GM23338 (cell line): ENCODE measurements around the gene PAPPA. TPM values are rescaled to one million over a fixed set of nuclear protein-coding genes. Genes with fewer than 3 reads are reported as not detected.

ENCODE experiments used
- ATAC-seq: fragments of 200-7000 bp; cut with Tn5 transposase; 3 replicates; pipeline ENCODE4 v1.9.1; 2020
- DNase-seq: peaks from one replicate; pipeline ENCODE4 v3.0.0-alpha.2; 2015; ENCODE audit warnings: low spot score
- H2AFZ ChIP-seq: fragments of 200-600 bp; sonication (generic); 2 replicates; pipeline ENCODE4 v1.8.0; 2016; ENCODE audit warnings: antibody characterized with exemption, mild to moderate bottlenecking, moderate library complexity
- H3F3A ChIP-seq: fragments of 200-600 bp; sonication (generic); replicated peaks from 2 replicates; pipeline ENCODE4 v1.8.0; 2017; ENCODE audit warnings: antibody characterized with exemption, mixed run types, low read depth
- H3K27ac ChIP-seq: fragments of 200-600 bp; sonication (generic); 2 replicates; pipeline ENCODE4 v1.6.1; 2016; ENCODE audit warnings: low read depth
- H3K27me3 ChIP-seq: fragments of 200-600 bp; sonication (generic); 2 replicates; pipeline ENCODE4 v1.8.0; 2016; ENCODE audit warnings: mild to moderate bottlenecking, mixed run types, moderate library complexity; ENCODE audit not compliant: insufficient read depth
- H3K36me3 ChIP-seq: fragments of 200-600 bp; sonication (generic); 2 replicates; pipeline ENCODE4 v1.8.0; 2016; ENCODE audit warnings: mild to moderate bottlenecking; ENCODE audit not compliant: insufficient read depth
- H3K4me1 ChIP-seq: fragments of 200-600 bp; sonication (generic); 2 replicates; pipeline ENCODE4 v1.8.0; 2016; ENCODE audit warnings: mild to moderate bottlenecking, moderate library complexity; ENCODE audit not compliant: insufficient read depth
- H3K4me2 ChIP-seq: fragments of 200-600 bp; sonication (generic); 2 replicates; pipeline ENCODE4 v1.7.1; 2017; ENCODE audit warnings: mixed run types
- H3K4me3 ChIP-seq: fragments of 200-600 bp; sonication (generic); 2 replicates; pipeline ENCODE4 v1.6.1; 2016; ENCODE audit warnings: mixed run types
- H3K79me2 ChIP-seq: fragments of 200-600 bp; sonication (generic); replicated peaks from 2 replicates; pipeline ENCODE4 v1.8.0; 2017; ENCODE audit warnings: mild to moderate bottlenecking; ENCODE audit not compliant: insufficient read depth
- H3K9me2 ChIP-seq: fragments of 200-600 bp; sonication (generic); 2 replicates; pipeline ENCODE4 v1.8.0; 2017; ENCODE audit not compliant: insufficient read depth
- H4K20me1 ChIP-seq: fragments of 200-600 bp; sonication (generic); replicated peaks from 2 replicates; pipeline ENCODE4 v1.8.0; 2017; ENCODE audit warnings: mild to moderate bottlenecking; ENCODE audit not compliant: insufficient read depth
- H3K27ac Mint-ChIP-seq: 2 replicates; pipeline ENCODE4 v1.8.0; 2020; ENCODE audit warnings: inconsistent platforms, mild to moderate bottlenecking, moderate library complexity, mixed read lengths
- H3K27me3 Mint-ChIP-seq: 3 replicates; pipeline ENCODE4 v1.8.0; 2022; ENCODE audit warnings: low read depth, mild to moderate bottlenecking, moderate library complexity, mixed read lengths, inconsistent platforms; ENCODE audit not compliant: insufficient read depth, poor library complexity
- H3K36me3 Mint-ChIP-seq: 3 replicates; pipeline ENCODE4 v1.8.0; 2021; ENCODE audit warnings: low read depth, mild to moderate bottlenecking, inconsistent platforms, moderate library complexity, mixed read lengths
- H3K4me1 Mint-ChIP-seq: 3 replicates; pipeline ENCODE4 v1.8.0; 2020; ENCODE audit warnings: mild to moderate bottlenecking, inconsistent platforms, mixed read lengths
- H3K4me3 Mint-ChIP-seq: 3 replicates; pipeline ENCODE4 v1.8.0; 2021; ENCODE audit warnings: moderate library complexity, mild to moderate bottlenecking, inconsistent platforms, mixed read lengths
- H3K9me3 Mint-ChIP-seq: 3 replicates; pipeline ENCODE4 v1.8.0; 2020; ENCODE audit warnings: moderate library complexity, mild to moderate bottlenecking, inconsistent platforms, mixed read lengths
- CREB1 ChIP-seq: fragments of 250-450 bp; sonication (Bioruptor Pico); IDR thresholded peaks from 2 replicates; pipeline ENCODE4 v1.5.0; 2020; ENCODE audit warnings: low read depth, mild to moderate bottlenecking, moderate library complexity
- CTCF ChIP-seq, 2 experiments: fragments of 200-600 bp in 1 of 2; sonication (generic) in 1 of 2; conservative IDR thresholded peaks; 2 replicates each; pipeline versions ENCODE4 v1.5.1 to v1.6.1; 2016 to 2017; ENCODE audit warnings: antibody characterized with exemption in 2 of 2, low read depth in 2 of 2, mild to moderate bottlenecking in 2 of 2, moderate library complexity in 1 of 2
- ETS1 ChIP-seq: IDR thresholded peaks from 2 replicates; pipeline ENCODE4 v1.6.1; 2016; ENCODE audit warnings: antibody characterized with exemption
- EZH2 ChIP-seq: fragments of 200-600 bp; sonication (generic); IDR thresholded peaks from one replicate; pipeline ENCODE4 v1.8.0; 2017; ENCODE audit warnings: antibody characterized with exemption, mild to moderate bottlenecking, low read depth; ENCODE audit not compliant: unreplicated experiment
- EZH2phosphoT487 ChIP-seq: fragments of 200-600 bp; sonication (generic); IDR thresholded peaks from one replicate; pipeline ENCODE4 v1.8.1; 2018; ENCODE audit warnings: antibody characterized with exemption; ENCODE audit not compliant: unreplicated experiment
- NANOG ChIP-seq: IDR thresholded peaks from 2 replicates; pipeline ENCODE4 v1.6.1; 2016; ENCODE audit warnings: antibody characterized with exemption, borderline replicate concordance
- POLR2AphosphoS5 ChIP-seq: IDR thresholded peaks from 2 replicates; pipeline ENCODE4 v1.6.1; 2016; ENCODE audit warnings: antibody characterized with exemption, low read depth
- STAT1 ChIP-seq: IDR thresholded peaks from one replicate; pipeline ENCODE4 v1.6.1; 2016; ENCODE audit warnings: antibody characterized with exemption; ENCODE audit not compliant: unreplicated experiment
- ZNF114 ChIP-seq: fragments of 250-450 bp; sonication (Bioruptor Pico); IDR thresholded peaks from 2 replicates; pipeline ENCODE4 v1.5.0; 2020; ENCODE audit warnings: mild to moderate bottlenecking, moderate library complexity
- ZNF331 ChIP-seq: fragments of 250-450 bp; sonication (Bioruptor Pico); IDR thresholded peaks from 2 replicates; pipeline ENCODE4 v1.5.0; 2020; ENCODE audit warnings: low read depth, mild to moderate bottlenecking, moderate library complexity
- polyA plus RNA-seq: library from polyadenylated mRNA; unstranded; fragments of >200 nt; fragmentation: Nextera tagmentation; extraction: Ambion mirVana; gene quantifications from 2 replicates; pipeline ENCODE4 v1.2.1, GENCODE V29; 2016
- total RNA-seq: library from RNA; depleted of rRNA; stranded (reverse); fragments of >200 nt; shearing (Covaris generic); gene quantifications from 2 replicates; pipeline ENCODE4 v1.2.3, GENCODE V29; 2014
- TF ChIP-seq, protein P1 (sequence below): fragments of 250-450 bp; sonication (Bioruptor Pico); IDR thresholded peaks from 2 replicates; pipeline ENCODE4 v1.5.0; 2020; ENCODE audit warnings: mild to moderate bottlenecking, moderate library complexity

The PAPPA gene
- total and polyA plus RNA-seq, 2 experiments from 2014 or later = 0.38 to 0.66 TPM

DNA sequence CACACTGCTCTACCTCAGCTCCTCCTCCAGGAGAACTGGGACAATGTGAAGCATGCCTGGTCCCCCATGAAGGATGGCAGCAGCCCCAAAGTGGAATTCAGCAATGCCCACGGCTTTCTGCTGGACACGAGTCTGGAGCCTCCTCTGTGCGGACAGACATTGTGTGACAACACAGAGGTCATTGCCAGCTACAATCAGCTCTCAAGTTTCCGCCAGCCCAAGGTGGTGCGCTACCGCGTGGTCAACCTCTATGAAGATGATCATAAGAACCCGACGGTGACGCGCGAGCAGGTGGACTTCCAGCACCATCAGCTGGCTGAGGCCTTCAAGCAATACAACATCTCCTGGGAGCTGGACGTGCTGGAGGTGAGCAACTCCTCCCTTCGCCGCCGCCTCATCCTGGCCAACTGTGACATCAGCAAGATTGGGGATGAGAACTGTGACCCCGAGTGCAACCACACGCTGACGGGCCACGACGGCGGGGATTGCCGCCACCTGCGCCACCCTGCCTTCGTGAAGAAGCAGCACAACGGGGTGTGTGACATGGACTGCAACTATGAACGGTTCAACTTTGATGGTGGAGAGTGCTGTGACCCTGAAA, 34.1 kb downstream of the PAPPA start:
- Mint-ChIP-seq H3K36me3 (no peaks in the 10 kb centered on the region), H3K9me3 (no peaks in the 10 kb centered on the region), H3K4me3 (no peak overlapping the region), H3K27ac (no peak overlapping the region), H3K27me3 (no peaks in the 10 kb centered on the region), H3K4me1 (peaks cover 8% of the 10 kb centered on the region)
- Histone ChIP-seq H3K27me3 (peaks cover 6% of the 10 kb centered on the region; the same call in 1 of the 2 replicates), H3K4me3 (no peak overlapping the region), H3K79me2 (no peaks in the 10 kb centered on the region), H3K36me3 (no peaks in the 10 kb centered on the region), H2AFZ (no peak overlapping the region), H4K20me1 (no peaks in the 10 kb centered on the region), H3K4me1 (no peaks in the 10 kb centered on the region), H3F3A (no peaks in the 10 kb centered on the region), H3K4me2 (no peak overlapping the region), H3K9me2 (peaks cover 16% of the 10 kb centered on the region; the same call in 1 of the 2 replicates), H3K27ac (no peak overlapping the region)
- TF ChIP-seq CTCF (conservative IDR thresholded peaks at IDR 0.05; ENCODE audit: low read depth in 2 of 2) (no peak), POLR2AphosphoS5 (no peak), EZH2 (no peak), EZH2phosphoT487 (no peak), STAT1 (no peak), ETS1 (no peak), ZNF331 (CRISPR knock-in tag) (no peak), NANOG (no peak), ZNF114 (CRISPR knock-in tag) (no peak), CREB1 (no peak)
- TF ChIP-seq, protein P1, sequence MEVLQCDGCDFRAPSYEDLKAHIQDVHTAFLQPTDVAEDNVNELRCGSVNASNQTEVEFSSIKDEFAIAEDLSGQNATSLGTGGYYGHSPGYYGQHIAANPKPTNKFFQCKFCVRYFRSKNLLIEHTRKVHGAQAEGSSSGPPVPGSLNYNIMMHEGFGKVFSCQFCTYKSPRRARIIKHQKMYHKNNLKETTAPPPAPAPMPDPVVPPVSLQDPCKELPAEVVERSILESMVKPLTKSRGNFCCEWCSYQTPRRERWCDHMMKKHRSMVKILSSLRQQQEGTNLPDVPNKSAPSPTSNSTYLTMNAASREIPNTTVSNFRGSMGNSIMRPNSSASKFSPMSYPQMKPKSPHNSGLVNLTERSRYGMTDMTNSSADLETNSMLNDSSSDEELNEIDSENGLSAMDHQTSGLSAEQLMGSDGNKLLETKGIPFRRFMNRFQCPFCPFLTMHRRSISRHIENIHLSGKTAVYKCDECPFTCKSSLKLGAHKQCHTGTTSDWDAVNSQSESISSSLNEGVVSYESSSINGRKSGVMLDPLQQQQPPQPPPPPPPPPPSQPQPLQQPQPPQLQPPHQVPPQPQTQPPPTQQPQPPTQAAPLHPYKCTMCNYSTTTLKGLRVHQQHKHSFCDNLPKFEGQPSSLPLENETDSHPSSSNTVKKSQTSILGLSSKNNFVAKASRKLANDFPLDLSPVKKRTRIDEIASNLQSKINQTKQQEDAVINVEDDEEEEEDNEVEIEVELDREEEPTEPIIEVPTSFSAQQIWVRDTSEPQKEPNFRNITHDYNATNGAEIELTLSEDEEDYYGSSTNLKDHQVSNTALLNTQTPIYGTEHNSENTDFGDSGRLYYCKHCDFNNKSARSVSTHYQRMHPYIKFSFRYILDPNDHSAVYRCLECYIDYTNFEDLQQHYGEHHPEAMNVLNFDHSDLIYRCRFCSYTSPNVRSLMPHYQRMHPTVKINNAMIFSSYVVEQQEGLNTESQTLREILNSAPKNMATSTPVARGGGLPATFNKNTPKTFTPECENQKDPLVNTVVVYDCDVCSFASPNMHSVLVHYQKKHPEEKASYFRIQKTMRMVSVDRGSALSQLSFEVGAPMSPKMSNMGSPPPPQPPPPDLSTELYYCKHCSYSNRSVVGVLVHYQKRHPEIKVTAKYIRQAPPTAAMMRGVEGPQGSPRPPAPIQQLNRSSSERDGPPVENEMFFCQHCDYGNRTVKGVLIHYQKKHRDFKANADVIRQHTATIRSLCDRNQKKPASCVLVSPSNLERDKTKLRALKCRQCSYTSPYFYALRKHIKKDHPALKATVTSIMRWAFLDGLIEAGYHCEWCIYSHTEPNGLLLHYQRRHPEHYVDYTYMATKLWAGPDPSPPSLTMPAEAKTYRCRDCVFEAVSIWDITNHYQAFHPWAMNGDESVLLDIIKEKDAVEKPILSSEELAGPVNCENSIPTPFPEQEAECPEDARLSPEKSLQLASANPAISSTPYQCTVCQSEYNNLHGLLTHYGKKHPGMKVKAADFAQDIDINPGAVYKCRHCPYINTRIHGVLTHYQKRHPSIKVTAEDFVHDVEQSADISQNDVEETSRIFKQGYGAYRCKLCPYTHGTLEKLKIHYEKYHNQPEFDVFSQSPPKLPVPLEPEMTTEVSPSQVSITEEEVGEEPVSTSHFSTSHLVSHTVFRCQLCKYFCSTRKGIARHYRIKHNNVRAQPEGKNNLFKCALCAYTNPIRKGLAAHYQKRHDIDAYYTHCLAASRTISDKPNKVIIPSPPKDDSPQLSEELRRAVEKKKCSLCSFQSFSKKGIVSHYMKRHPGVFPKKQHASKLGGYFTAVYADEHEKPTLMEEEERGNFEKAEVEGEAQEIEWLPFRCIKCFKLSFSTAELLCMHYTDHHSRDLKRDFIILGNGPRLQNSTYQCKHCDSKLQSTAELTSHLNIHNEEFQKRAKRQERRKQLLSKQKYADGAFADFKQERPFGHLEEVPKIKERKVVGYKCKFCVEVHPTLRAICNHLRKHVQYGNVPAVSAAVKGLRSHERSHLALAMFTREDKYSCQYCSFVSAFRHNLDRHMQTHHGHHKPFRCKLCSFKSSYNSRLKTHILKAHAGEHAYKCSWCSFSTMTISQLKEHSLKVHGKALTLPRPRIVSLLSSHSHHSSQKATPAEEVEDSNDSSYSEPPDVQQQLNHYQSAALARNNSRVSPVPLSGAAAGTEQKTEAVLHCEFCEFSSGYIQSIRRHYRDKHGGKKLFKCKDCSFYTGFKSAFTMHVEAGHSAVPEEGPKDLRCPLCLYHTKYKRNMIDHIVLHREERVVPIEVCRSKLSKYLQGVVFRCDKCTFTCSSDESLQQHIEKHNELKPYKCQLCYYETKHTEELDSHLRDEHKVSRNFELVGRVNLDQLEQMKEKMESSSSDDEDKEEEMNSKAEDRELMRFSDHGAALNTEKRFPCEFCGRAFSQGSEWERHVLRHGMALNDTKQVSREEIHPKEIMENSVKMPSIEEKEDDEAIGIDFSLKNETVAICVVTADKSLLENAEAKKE (CRISPR knock-in tag) = no peak
- DNase-seq = no peak
- no peak for ATAC-seq
